IMR-90 (cell line): ENCODE results near the gene LRP1B. TPM values are rescaled to one million over a fixed set of nuclear protein-coding genes. Genes with fewer than 3 reads are reported as not detected.

ENCODE experiments used
- ATAC-seq: fragments of 200-7000 bp; cut with Tn5 transposase; 2 replicates; pipeline ENCODE4 v1.9.1; 2020; ENCODE audit warnings: low read depth, mild to moderate bottlenecking, moderate library complexity
- BruUV-seq: library from RNA; stranded (reverse); fragments of 400-500 nt; replicated peaks from 2 replicates; lab custom pipeline; 2021; lab: Mats Ljungman, UMichigan
- CTCF ChIA-PET: fragments of 300-600 bp; formaldehyde crosslinking; extraction: SDS; loops from one replicate; lab custom pipeline; 2021; ENCODE audit warnings: antibody characterized with exemption; lab: Yijun Ruan, JAX
- POLR2A ChIA-PET: fragments of 300-600 bp; sonication (Branson Sonifier 250); formaldehyde crosslinking; loops from one replicate; lab custom pipeline; 2022; ENCODE audit warnings: antibody characterized with exemption; ENCODE audit not compliant: unreplicated experiment; lab: Charles Lee
- DNase-seq: peaks from one replicate; pipeline ENCODE4 v3.0.0; 2013
- H2AFZ ChIP-seq: replicated peaks from 2 replicates; pipeline ENCODE3; 2013; ENCODE audit warnings: low read length, mild to moderate bottlenecking; ENCODE audit not compliant: poor library complexity
- H2AK5ac ChIP-seq: 2 replicates; pipeline ENCODE4 v1.6.1; 2013; ENCODE audit warnings: low read depth, low read length, inconsistent platforms
- H2AK9ac ChIP-seq: replicated peaks from 2 replicates; pipeline ENCODE3; 2013; ENCODE audit warnings: mild to moderate bottlenecking, low read depth, low read length, moderate library complexity; ENCODE audit not compliant: poor library complexity
- H2BK120ac ChIP-seq: 2 replicates; pipeline ENCODE4 v1.6.1; 2013; ENCODE audit warnings: low read depth, low read length, inconsistent platforms
- H2BK15ac ChIP-seq: 3 replicates; pipeline ENCODE4 v1.6.1; 2013; ENCODE audit warnings: low read depth, low read length, inconsistent platforms
- H2BK20ac ChIP-seq: 2 replicates; pipeline ENCODE4 v1.6.1; 2013; ENCODE audit warnings: low read depth, mild to moderate bottlenecking, inconsistent platforms, low read length, moderate library complexity
- H2BK5ac ChIP-seq: 2 replicates; pipeline ENCODE4 v1.6.1; 2013; ENCODE audit warnings: mild to moderate bottlenecking, low read depth, low read length, inconsistent platforms; ENCODE audit not compliant: poor library complexity, severe bottlenecking
- H3K14ac ChIP-seq: replicated peaks from 2 replicates; pipeline ENCODE4 v1.6.1; 2013; ENCODE audit warnings: low read depth, low read length, inconsistent platforms
- H3K18ac ChIP-seq: 2 replicates; pipeline ENCODE4 v1.6.1; 2013; ENCODE audit warnings: low read depth, low read length, control low read depth
- H3K23ac ChIP-seq: 2 replicates; pipeline ENCODE4 v1.6.1; 2013; ENCODE audit warnings: low read depth, low read length, inconsistent platforms
- H3K27ac ChIP-seq: 2 replicates; pipeline ENCODE4 v1.5.1; 2013; ENCODE audit warnings: mild to moderate bottlenecking, control low read depth, low read length; ENCODE audit not compliant: insufficient read depth
- H3K27me3 ChIP-seq: 2 replicates; pipeline ENCODE4 v1.6.1; 2013; ENCODE audit warnings: low read length; ENCODE audit not compliant: control insufficient read depth, insufficient read depth
- H3K36me3 ChIP-seq: 2 replicates; pipeline ENCODE4 v1.6.1; 2013; ENCODE audit warnings: low read length, mixed read lengths; ENCODE audit not compliant: control insufficient read depth, insufficient read depth
- H3K4ac ChIP-seq: 2 replicates; pipeline ENCODE4 v1.6.1; 2013; ENCODE audit warnings: low read depth, low read length, inconsistent platforms
- H3K4me1 ChIP-seq: 2 replicates; pipeline ENCODE4 v1.6.1; 2013; ENCODE audit warnings: low read length, mixed read lengths; ENCODE audit not compliant: control insufficient read depth, insufficient read depth
- H3K4me2 ChIP-seq: 2 replicates; pipeline ENCODE4 v1.6.1; 2013; ENCODE audit warnings: low read depth, mild to moderate bottlenecking, control low read depth, low read length, moderate library complexity
- H3K4me3 ChIP-seq: 2 replicates; pipeline ENCODE4 v1.5.1; 2013; ENCODE audit warnings: low read depth, mild to moderate bottlenecking, control low read depth, low read length, moderate library complexity; ENCODE audit not compliant: insufficient read depth
- H3K56ac ChIP-seq: 2 replicates; pipeline ENCODE4 v1.6.1; 2013; ENCODE audit warnings: low read length, inconsistent platforms; ENCODE audit not compliant: insufficient read depth; ENCODE audit errors: extremely low read depth
- H3K79me1 ChIP-seq, 2 experiments: 2 replicates each; pipeline ENCODE4 v1.6.1; 2013; ENCODE audit warnings: low read length in 2 of 2, inconsistent platforms in 1 of 2, low read depth in 1 of 2
- H3K9ac ChIP-seq: 2 replicates; pipeline ENCODE4 v1.6.1; 2013; ENCODE audit warnings: low read depth, low read length, control low read depth
- H3K9me1 ChIP-seq: 2 replicates; pipeline ENCODE4 v1.6.1; 2013; ENCODE audit warnings: low read length, inconsistent platforms; ENCODE audit not compliant: insufficient read depth
- H3K9me3 ChIP-seq: 2 replicates; pipeline ENCODE4 v1.6.1; 2013; ENCODE audit warnings: low read length; ENCODE audit not compliant: control insufficient read depth, insufficient read depth
- H4K20me1 ChIP-seq: 2 replicates; pipeline ENCODE4 v1.6.1; 2013; ENCODE audit warnings: low read length, inconsistent platforms; ENCODE audit not compliant: insufficient read depth
- H4K5ac ChIP-seq: 2 replicates; pipeline ENCODE4 v1.6.1; 2013; ENCODE audit warnings: mild to moderate bottlenecking, low read depth, low read length, control low read depth
- H4K8ac ChIP-seq, 2 experiments: 2 replicates each; pipeline ENCODE4 v1.6.1; 2013; ENCODE audit warnings: low read depth in 2 of 2, low read length in 2 of 2, control low read depth in 1 of 2, inconsistent platforms in 1 of 2
- H4K91ac ChIP-seq: 2 replicates; pipeline ENCODE4 v1.6.1; 2013; ENCODE audit warnings: low read depth, low read length, inconsistent platforms; ENCODE audit not compliant: insufficient read depth
- BHLHE40 ChIP-seq: fragments of 150-350 bp; IDR thresholded peaks from 2 replicates; pipeline ENCODE4 v1.6.1; 2016; ENCODE audit warnings: mild to moderate bottlenecking, low read depth, low read length
- FOS ChIP-seq: fragments of 150-350 bp; IDR thresholded peaks from 2 replicates; pipeline ENCODE4 v1.6.1; 2016; ENCODE audit warnings: low read depth, low read length
- MAFK ChIP-seq: IDR thresholded peaks from 2 replicates; pipeline ENCODE4 v1.6.1; 2012; ENCODE audit warnings: low read depth, low read length, improper control_type of control experiment
- MAZ ChIP-seq: IDR thresholded peaks from 2 replicates; pipeline ENCODE4 v1.6.1; 2012; ENCODE audit warnings: low read depth, mild to moderate bottlenecking, low read length, improper control_type of control experiment, moderate library complexity, borderline replicate concordance
- MXI1 ChIP-seq: IDR thresholded peaks from 2 replicates; pipeline ENCODE4 v1.6.1; 2012; ENCODE audit warnings: low read depth, mild to moderate bottlenecking, low read length, moderate library complexity, borderline replicate concordance
- RFX5 ChIP-seq: IDR thresholded peaks from 2 replicates; pipeline ENCODE4 v1.8.0; 2012; ENCODE audit warnings: low read depth, mild to moderate bottlenecking, low read length, moderate library complexity
- SMC3 ChIP-seq: fragments of 150-350 bp; IDR thresholded peaks from 2 replicates; pipeline ENCODE4 v1.6.1; 2016; ENCODE audit warnings: low read depth, mild to moderate bottlenecking, antibody characterized with exemption, low read length, moderate library complexity
- WGBS, 2 experiments: methylation state at CpG; one replicate each; pipeline versions ENCODE4 v1.1.5 to v1.1.7; 2013; ENCODE audit warnings: missing lambda C conversion rate in 2 of 2; ENCODE audit not compliant: insufficient read length in 1 of 2; ENCODE audit errors: extremely low coverage in 2 of 2; 5-methylcytosine and 5-hydroxymethylcytosine counted together
- dilution Hi-C: fragments of 300-500 bp; cut with HindIII; formaldehyde crosslinking; loops from one replicate; pipeline ENCODE4 v1.14.3; 2018; ENCODE audit warnings: low sequenced_read_pairs; ENCODE audit not compliant: unreplicated experiment
- in situ Hi-C: fragments of 300-500 bp; cut with MboI; formaldehyde crosslinking; loops from 3 replicates; pipeline ENCODE4 v1.14.3; 2019; ENCODE audit warnings: low sequenced_read_pairs, inconsistent platforms, mixed read lengths
- intact Hi-C: fragments of 100-400 bp; cut with micrococcal nuclease; formaldehyde crosslinking; loops from 2 replicates; pipeline ENCODE4 v1.10.0; 2022
- polyA plus RNA-seq, 3 experiments: library from polyadenylated mRNA; depleted of rRNA; stranded (reverse); fragments of >200 nt; gene quantifications; 2 replicates each; pipeline ENCODE4 v1.2.3, GENCODE V29; 2012; ENCODE audit warnings: low replicate concordance in 1 of 3
- total RNA-seq: library from RNA; depleted of rRNA; stranded (reverse); fragments of >200 nt; gene quantifications from 2 replicates; pipeline ENCODE4 v1.2.3, GENCODE V29; 2012
- TF ChIP-seq, protein P1 (sequence below): fragments of 150-350 bp; IDR thresholded peaks from 2 replicates; pipeline ENCODE4 v1.6.1; 2016; ENCODE audit warnings: low read depth, mild to moderate bottlenecking, low read length, moderate library complexity, borderline replicate concordance
- TF ChIP-seq, protein P2 (sequence below): fragments of 150-350 bp; IDR thresholded peaks from 2 replicates; pipeline ENCODE4 v1.6.1; 2017; ENCODE audit warnings: mild to moderate bottlenecking, antibody characterized with exemption, low read length, low read depth

LRP1B gene
- total and polyA plus RNA-seq, 2 of the 4 experiments (the other 2 are of a cell fraction): under 0.01 to 0.02 TPM

DNA sequence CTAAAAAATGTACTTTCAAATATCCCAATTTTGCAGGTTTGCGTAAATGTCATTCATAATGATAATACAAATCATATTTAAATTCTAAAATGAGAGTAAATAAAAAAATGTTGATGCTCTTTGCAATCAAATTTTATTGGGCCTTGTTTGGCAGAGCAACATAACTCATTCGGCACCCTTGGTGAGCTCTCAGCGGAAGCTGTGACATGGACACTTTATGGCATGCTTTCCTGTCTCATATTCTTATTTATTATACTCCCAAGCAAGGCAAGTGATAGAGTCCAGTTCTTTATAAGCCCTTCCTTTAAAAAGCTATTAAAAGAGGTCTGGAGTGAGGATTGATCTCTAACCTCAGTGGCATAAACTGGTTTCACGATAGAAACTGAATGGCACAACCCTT lies 1857.4 kb downstream of the LRP1B start:
- Histone ChIP-seq H3K23ac (no peak overlapping the region), H4K8ac (no peak overlapping the region), H4K5ac (no peak overlapping the region), H2BK120ac (no peak overlapping the region), H3K36me3 (no peaks in the 10 kb centered on the region), H4K20me1 (no peaks in the 10 kb centered on the region), H2AK9ac (no peak overlapping the region), H2BK5ac (no peak overlapping the region), H3K4me1 (no peaks in the 10 kb centered on the region), H2AFZ (no peak overlapping the region), H3K9me1 (no peaks in the 10 kb centered on the region), H3K4me2 (no peak overlapping the region), H3K14ac (no peak overlapping the region), H2AK5ac (no peak overlapping the region), H3K56ac (no peak overlapping the region), H3K9ac (no peak overlapping the region), H3K79me1 (no peaks in the 10 kb centered on the region), H2BK15ac (no peak overlapping the region), H4K91ac (no peak overlapping the region), H3K18ac (no peak overlapping the region), H3K4ac (no peak overlapping the region), H3K9me3 (no peaks in the 10 kb centered on the region), H2BK20ac (no peak overlapping the region), H3K4me3 (no peak overlapping the region), H3K27me3 (no peaks in the 10 kb centered on the region), H3K27ac (no peak overlapping the region)
- no CpG with 5 or more reads among the region's 4 CpGs for WGBS, 2 experiments
- ATAC-seq: no peak
- no TSS peak for BruUV-seq
- ChIA-PET POLR2A (no interaction called here), CTCF (no interaction called here)
- intact Hi-C loops: no loop called here
- in situ Hi-C loops: no loop called here
- DNase-seq: no peak
- dilution Hi-C loops: no loop called here
- TF ChIP-seq RFX5 (no peak), MAFK (no peak), MAZ (no peak), FOS (no peak), SMC3 (no peak), BHLHE40 (no peak), MXI1 (no peak)
- TF ChIP-seq, protein P1, sequence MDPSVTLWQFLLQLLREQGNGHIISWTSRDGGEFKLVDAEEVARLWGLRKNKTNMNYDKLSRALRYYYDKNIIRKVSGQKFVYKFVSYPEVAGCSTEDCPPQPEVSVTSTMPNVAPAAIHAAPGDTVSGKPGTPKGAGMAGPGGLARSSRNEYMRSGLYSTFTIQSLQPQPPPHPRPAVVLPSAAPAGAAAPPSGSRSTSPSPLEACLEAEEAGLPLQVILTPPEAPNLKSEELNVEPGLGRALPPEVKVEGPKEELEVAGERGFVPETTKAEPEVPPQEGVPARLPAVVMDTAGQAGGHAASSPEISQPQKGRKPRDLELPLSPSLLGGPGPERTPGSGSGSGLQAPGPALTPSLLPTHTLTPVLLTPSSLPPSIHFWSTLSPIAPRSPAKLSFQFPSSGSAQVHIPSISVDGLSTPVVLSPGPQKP: no peak
- TF ChIP-seq, protein P2, sequence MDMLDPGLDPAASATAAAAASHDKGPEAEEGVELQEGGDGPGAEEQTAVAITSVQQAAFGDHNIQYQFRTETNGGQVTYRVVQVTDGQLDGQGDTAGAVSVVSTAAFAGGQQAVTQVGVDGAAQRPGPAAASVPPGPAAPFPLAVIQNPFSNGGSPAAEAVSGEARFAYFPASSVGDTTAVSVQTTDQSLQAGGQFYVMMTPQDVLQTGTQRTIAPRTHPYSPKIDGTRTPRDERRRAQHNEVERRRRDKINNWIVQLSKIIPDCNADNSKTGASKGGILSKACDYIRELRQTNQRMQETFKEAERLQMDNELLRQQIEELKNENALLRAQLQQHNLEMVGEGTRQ: no peak
